ENCODE data around the gene VRK2. TPM values are rescaled to one million over a fixed set of nuclear protein-coding genes. Genes with fewer than 3 reads are reported as not detected.

The VRK2 gene
- total RNA-seq, 1 experiment from 2014 or later, result 42.8 TPM

DNA sequence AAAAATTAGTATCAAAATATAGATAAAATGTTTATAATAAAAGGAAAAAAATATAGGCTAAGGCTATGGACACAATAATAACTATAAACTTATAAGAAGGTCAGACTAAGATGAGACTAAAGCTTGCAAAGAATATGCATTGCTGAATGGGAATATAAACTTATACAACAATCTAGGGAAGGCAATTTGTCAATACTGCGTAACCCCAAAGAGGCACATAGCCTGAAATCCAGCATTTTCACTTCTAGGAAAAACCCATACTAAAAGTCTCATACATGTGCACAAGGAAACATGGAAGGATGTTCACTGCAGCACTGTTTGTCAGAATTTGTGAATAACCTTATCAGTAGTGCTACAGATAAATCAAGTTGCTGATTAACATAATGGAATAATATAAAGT is 149.1 kb downstream of the VRK2 start:
- peaks cover 18% of the 10 kb centered on the region for H3K36me3 ChIP-seq (ENCODE audit: low read depth)
- H2AFZ ChIP-seq, result no peak overlapping the region
- H4K20me1 ChIP-seq (ENCODE audit: insufficient read depth), result no peaks in the 10 kb centered on the region
- no peaks in the 10 kb centered on the region for H3K9me2 ChIP-seq (ENCODE audit: insufficient read depth)
- no TSS peak for BruUV-seq (replicated peaks)
- no peaks in the 10 kb centered on the region for H3K79me2 ChIP-seq (ENCODE audit: low read depth)
- H3K4me1 ChIP-seq (replicated peaks; ENCODE audit: insufficient read depth), result no peaks in the 10 kb centered on the region
- no peak overlapping the region for H3K4me2 ChIP-seq
- intact Hi-C loops (cut with micrococcal nuclease; ENCODE audit: unreplicated experiment), result no loop called here
- no peaks in the 10 kb centered on the region for H3K9me3 ChIP-seq (ENCODE audit: insufficient read depth, low read depth)
- CTCF ChIA-PET, result no interaction called here
- no peaks in the 10 kb centered on the region for H3K27me3 ChIP-seq (ENCODE audit: insufficient read depth, low read depth)
- H3F3A ChIP-seq (ENCODE audit: insufficient read depth, low read depth), result no peaks in the 10 kb centered on the region
- no peak overlapping the region for H3K4me3 ChIP-seq
- TF ChIP-seq, protein P1, sequence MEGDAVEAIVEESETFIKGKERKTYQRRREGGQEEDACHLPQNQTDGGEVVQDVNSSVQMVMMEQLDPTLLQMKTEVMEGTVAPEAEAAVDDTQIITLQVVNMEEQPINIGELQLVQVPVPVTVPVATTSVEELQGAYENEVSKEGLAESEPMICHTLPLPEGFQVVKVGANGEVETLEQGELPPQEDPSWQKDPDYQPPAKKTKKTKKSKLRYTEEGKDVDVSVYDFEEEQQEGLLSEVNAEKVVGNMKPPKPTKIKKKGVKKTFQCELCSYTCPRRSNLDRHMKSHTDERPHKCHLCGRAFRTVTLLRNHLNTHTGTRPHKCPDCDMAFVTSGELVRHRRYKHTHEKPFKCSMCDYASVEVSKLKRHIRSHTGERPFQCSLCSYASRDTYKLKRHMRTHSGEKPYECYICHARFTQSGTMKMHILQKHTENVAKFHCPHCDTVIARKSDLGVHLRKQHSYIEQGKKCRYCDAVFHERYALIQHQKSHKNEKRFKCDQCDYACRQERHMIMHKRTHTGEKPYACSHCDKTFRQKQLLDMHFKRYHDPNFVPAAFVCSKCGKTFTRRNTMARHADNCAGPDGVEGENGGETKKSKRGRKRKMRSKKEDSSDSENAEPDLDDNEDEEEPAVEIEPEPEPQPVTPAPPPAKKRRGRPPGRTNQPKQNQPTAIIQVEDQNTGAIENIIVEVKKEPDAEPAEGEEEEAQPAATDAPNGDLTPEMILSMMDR (conservative IDR thresholded peaks at IDR 0.05), result no peak
- no peak for TF ChIP-seq EZH2 (IDR thresholded peaks at IDR 0.05; ENCODE audit: low read depth)
- POLR2A ChIA-PET (ENCODE audit: unreplicated experiment), result no interaction called here
- H3K27ac ChIP-seq, result no peak overlapping the region
- DNase-seq, result no peak

DNA sequence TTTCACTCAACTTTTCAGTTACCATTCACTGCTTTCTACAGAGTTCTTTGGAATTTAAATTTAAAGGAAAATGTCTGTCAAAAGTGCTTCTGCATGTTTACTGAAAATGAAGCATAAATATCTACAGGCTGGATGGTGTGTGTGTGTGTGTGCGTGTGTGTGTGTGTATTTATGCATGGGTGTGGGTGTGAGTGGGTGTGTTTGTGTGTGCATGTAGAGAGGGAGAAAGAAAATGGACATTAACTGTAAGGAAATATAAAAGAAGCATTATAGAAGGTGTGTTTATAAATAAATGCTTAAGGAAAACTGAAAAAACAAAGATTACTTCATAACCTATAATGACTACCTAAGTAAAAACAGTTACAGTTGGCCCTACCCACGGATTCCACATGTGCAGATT is 151.3 kb downstream of the VRK2 start:
- no peak for DNase-seq
- H3K36me3 ChIP-seq (ENCODE audit: low read depth), result peaks cover 23% of the 10 kb centered on the region
- H4K20me1 ChIP-seq (ENCODE audit: insufficient read depth), result no peaks in the 10 kb centered on the region
- H2AFZ ChIP-seq, result no peak overlapping the region
- no peaks in the 10 kb centered on the region for H3K27me3 ChIP-seq (ENCODE audit: insufficient read depth, low read depth)
- no peaks in the 10 kb centered on the region for H3F3A ChIP-seq (ENCODE audit: insufficient read depth, low read depth)
- H3K4me1 ChIP-seq (replicated peaks; ENCODE audit: insufficient read depth), result no peaks in the 10 kb centered on the region
- BruUV-seq (replicated peaks), result no TSS peak
- intact Hi-C loops (cut with micrococcal nuclease; ENCODE audit: unreplicated experiment), result no loop called here
- no peaks in the 10 kb centered on the region for H3K9me2 ChIP-seq (ENCODE audit: insufficient read depth)
- no peak for TF ChIP-seq EZH2 (IDR thresholded peaks at IDR 0.05; ENCODE audit: low read depth)
- TF ChIP-seq, protein P1 (conservative IDR thresholded peaks at IDR 0.05), result no peak
- H3K4me2 ChIP-seq, result no peak overlapping the region
- H3K9me3 ChIP-seq (ENCODE audit: insufficient read depth, low read depth), result no peaks in the 10 kb centered on the region
- ChIA-PET POLR2A (ENCODE audit: unreplicated experiment) (no interaction called here), CTCF (no interaction called here)
- no peak overlapping the region for H3K4me3 ChIP-seq
- H3K79me2 ChIP-seq (ENCODE audit: low read depth), result no peaks in the 10 kb centered on the region
- H3K27ac ChIP-seq, result no peak overlapping the region

DNA sequence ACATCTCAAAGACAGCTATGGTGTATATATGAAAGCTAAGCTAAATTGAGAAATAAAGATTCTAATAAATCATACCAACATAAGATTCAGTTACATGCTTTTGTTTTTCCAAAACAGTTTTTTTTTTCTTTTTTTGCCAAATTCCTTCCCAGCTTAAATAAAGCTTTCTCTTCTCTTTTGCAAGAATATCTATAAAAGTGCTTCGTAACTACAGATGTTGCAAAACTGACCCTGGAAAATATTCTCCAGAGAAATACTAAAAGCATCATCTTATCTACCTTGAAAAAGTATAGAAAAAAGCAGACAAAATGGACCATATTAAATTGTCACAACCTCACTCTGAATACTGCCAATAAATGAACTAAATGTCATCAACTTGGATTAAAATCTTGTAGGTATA is 155.8 kb downstream of the VRK2 start:
- intact Hi-C loops (cut with micrococcal nuclease; ENCODE audit: unreplicated experiment), result loop anchor here (5.0 kb wide), 1 partner anchor 40 kb away; no protein-coding TSS in a partner anchor
- BruUV-seq (replicated peaks), result no TSS peak

More for the DNA sequence above, 155.8 kb downstream of the VRK2 start:
- no peak overlapping the region for H3K4me3 ChIP-seq
- no peaks in the 10 kb centered on the region for H3K27me3 ChIP-seq (ENCODE audit: insufficient read depth, low read depth)
- H2AFZ ChIP-seq, result no peak overlapping the region
- peaks cover 30% of the 10 kb centered on the region for H3K36me3 ChIP-seq (ENCODE audit: low read depth)
- ChIA-PET POLR2A (ENCODE audit: unreplicated experiment) (interaction anchor here (0.6 kb wide), 1 partner anchor 171 kb away, joined by 8 read pairs; no protein-coding TSS in a partner anchor), CTCF (no interaction called here)
- no peaks in the 10 kb centered on the region for H4K20me1 ChIP-seq (ENCODE audit: insufficient read depth)
- H3K79me2 ChIP-seq (ENCODE audit: low read depth), result no peaks in the 10 kb centered on the region
- no peak for DNase-seq
- no peaks in the 10 kb centered on the region for H3K4me1 ChIP-seq (replicated peaks; ENCODE audit: insufficient read depth)
- no peaks in the 10 kb centered on the region for H3K9me3 ChIP-seq (ENCODE audit: insufficient read depth, low read depth)
- no peaks in the 10 kb centered on the region for H3F3A ChIP-seq (ENCODE audit: insufficient read depth, low read depth)
- no peak overlapping the region for H3K4me2 ChIP-seq
- no peak for TF ChIP-seq EZH2 (IDR thresholded peaks at IDR 0.05; ENCODE audit: low read depth)
- TF ChIP-seq, protein P1 (conservative IDR thresholded peaks at IDR 0.05), result no peak
- no peaks in the 10 kb centered on the region for H3K9me2 ChIP-seq (ENCODE audit: insufficient read depth)
- H3K27ac ChIP-seq, result no peak overlapping the region

All from PC-9 (cell line).